HCT116 (cell line): ENCODE results near the gene EIF2B2. TPM values are rescaled to one million over a fixed set of nuclear protein-coding genes. Genes with fewer than 3 reads are reported as not detected.

Source experiments
- ATAC-seq: fragments of 200-7000 bp; cut with Tn5 transposase; 2 replicates; pipeline ENCODE4 v1.9.1; 2020; ENCODE audit warnings: mild to moderate bottlenecking, moderate library complexity
- BruUV-seq: library from RNA; stranded (reverse); fragments of 400-500 nt; replicated peaks from 2 replicates; lab custom pipeline; 2021; lab: Mats Ljungman, UMichigan
- CTCF ChIA-PET: fragments of 300-600 bp; sonication (Branson Sonifier 250); formaldehyde crosslinking; loops from one replicate; lab custom pipeline; 2021; ENCODE audit warnings: antibody characterized with exemption; lab: Charles Lee
- POLR2A ChIA-PET: fragments of 300-600, 350-600 bp; sonication (Branson Sonifier 250); formaldehyde crosslinking; loops from one replicate; lab custom pipeline; 2021; ENCODE audit warnings: antibody characterized with exemption; lab: Charles Lee
- RAD21 ChIA-PET, 2 experiments: fragments of 300-600 bp; sonication (Branson Sonifier 250); formaldehyde crosslinking; loops; one replicate each; lab custom pipeline; 2023; ENCODE audit warnings: low total read pairs in 2 of 2; ENCODE audit not compliant: uncharacterized antibody in 2 of 2, unreplicated experiment in 2 of 2, low non-redundant PET in 1 of 2; lab: Charles Lee
- DNase-seq: peaks from one replicate; pipeline ENCODE4 v3.0.0-alpha.2; 2010; ENCODE audit warnings: low read depth, low spot score
- H2AFZ ChIP-seq: fragments of 200-600 bp; shearing (Covaris generic), sonication (generic); 2 replicates; pipeline ENCODE4 v1.6.1; 2017; ENCODE audit warnings: low read depth, mixed run types, mixed read lengths, antibody characterized with exemption, low read length; ENCODE audit not compliant: poor library complexity, severe bottlenecking
- H3K27ac ChIP-seq: 2 replicates; pipeline ENCODE4 v1.5.1; 2012; ENCODE audit warnings: low read depth, low read length
- H3K27me3 ChIP-seq: fragments of 200-600 bp; sonication (generic); 2 replicates; pipeline ENCODE4 v1.6.1; 2016; ENCODE audit warnings: mixed run types, low read length, mixed read lengths; ENCODE audit not compliant: insufficient read depth
- H3K36me3 ChIP-seq, 2 experiments: fragments of 200-500 bp in 1 of 2; fragments of 200-600 bp in 1 of 2; sonication (Bioruptor generic) in 1 of 2; sonication (generic) in 1 of 2; 2 replicates each; pipeline versions ENCODE4 v1.5.1 to v1.6.1; 2014 to 2016; ENCODE audit warnings: low read length in 2 of 2, inconsistent platforms in 1 of 2, mixed read lengths in 1 of 2, mixed run types in 1 of 2; ENCODE audit not compliant: insufficient read depth in 2 of 2, control insufficient read depth in 1 of 2
- H3K4me1 ChIP-seq, 2 experiments: fragments of 200-600 bp in 1 of 2; sonication (generic) in 1 of 2; 2 replicates each; pipeline versions ENCODE4 v1.5.1 to v1.6.1; 2012 to 2017; ENCODE audit warnings: low read length in 2 of 2, inconsistent platforms in 1 of 2, mild to moderate bottlenecking in 1 of 2, mixed read lengths in 1 of 2, mixed run types in 1 of 2, moderate library complexity in 1 of 2; ENCODE audit not compliant: insufficient read depth in 2 of 2, control insufficient read depth in 1 of 2
- H3K4me2 ChIP-seq: fragments of 200-600 bp; sonication (generic); 2 replicates; pipeline ENCODE4 v1.6.1; 2017; ENCODE audit warnings: mixed run types, low read length, mixed read lengths
- H3K4me3 ChIP-seq, 2 experiments: fragments of 200-600 bp in 1 of 2; sonication (generic) in 1 of 2; replicated peaks in 1 of 2; 2 replicates each; pipeline ENCODE4 v1.5.1; 2011 to 2016; ENCODE audit warnings: low read length in 2 of 2, control low read depth in 1 of 2, low read depth in 1 of 2, mild to moderate bottlenecking in 1 of 2, mixed read lengths in 1 of 2, mixed run types in 1 of 2
- H3K79me2 ChIP-seq: fragments of 200-600 bp; sonication (generic); 2 replicates; pipeline ENCODE4 v1.6.1; 2017; ENCODE audit warnings: mild to moderate bottlenecking, mixed run types, low read length, moderate library complexity, mixed read lengths; ENCODE audit not compliant: insufficient read depth
- H3K9ac ChIP-seq: fragments of 200-600 bp; sonication (generic); 2 replicates; pipeline ENCODE4 v1.6.1; 2016; ENCODE audit warnings: low read length, mixed read lengths
- H3K9me2 ChIP-seq: fragments of 200-600 bp; sonication (generic), shearing (Covaris generic); 2 replicates; pipeline ENCODE4 v1.6.1; 2017; ENCODE audit warnings: mixed run types, mild to moderate bottlenecking, moderate library complexity; ENCODE audit not compliant: insufficient read depth
- H3K9me3 ChIP-seq, 2 experiments: fragments of 200-500 bp in 1 of 2; fragments of 200-600 bp in 1 of 2; sonication (Bioruptor generic) in 1 of 2; sonication (generic) in 1 of 2; 2 replicates each; pipeline ENCODE4 v1.6.1; 2014 to 2017; ENCODE audit warnings: low read length in 2 of 2, mixed read lengths in 2 of 2, inconsistent platforms in 1 of 2, low read depth in 1 of 2, mild to moderate bottlenecking in 1 of 2, mixed run types in 1 of 2, moderate library complexity in 1 of 2; ENCODE audit not compliant: control insufficient read depth in 1 of 2, insufficient read depth in 1 of 2
- H4K20me1 ChIP-seq: fragments of 200-600 bp; sonication (generic), shearing (Covaris generic); 2 replicates; pipeline ENCODE4 v1.6.1; 2017; ENCODE audit warnings: mixed run types, mild to moderate bottlenecking, moderate library complexity; ENCODE audit not compliant: insufficient read depth
- CBX3 ChIP-seq: IDR thresholded peaks from 2 replicates; pipeline ENCODE4 v1.6.1; 2012; ENCODE audit warnings: low read depth
- CEBPB ChIP-seq: IDR thresholded peaks from 2 replicates; pipeline ENCODE4 v1.6.1; 2012; ENCODE audit warnings: low read depth
- REST ChIP-seq: IDR thresholded peaks from 2 replicates; pipeline ENCODE4 v1.6.1; 2012; ENCODE audit warnings: low read depth
- YY1 ChIP-seq: IDR thresholded peaks from 2 replicates; pipeline ENCODE4 v1.6.1; 2011; ENCODE audit warnings: low read length, low read depth, moderate library complexity, mild to moderate bottlenecking; ENCODE audit not compliant: insufficient replicate concordance; ENCODE audit errors: extremely low read depth
- intact Hi-C: fragments of 100-400 bp; cut with micrococcal nuclease; formaldehyde crosslinking; loops from 2 replicates; pipeline ENCODE4 v1.10.0; 2022
- total RNA-seq: library from RNA; stranded (reverse); gene quantifications from one replicate; pipeline ENCODE4 v1.2.1, GENCODE V29; 2021; ENCODE audit not compliant: unreplicated experiment

EIF2B2 gene
- total RNA-seq, 1 experiment from 2014 or later = 54.8 TPM

GRCh38 chr14:75009176-75009575, 6.5 kb downstream of the EIF2B2 start:
- no TSS peak for BruUV-seq
- Histone ChIP-seq H3K4me1 (peaks cover under 1 to 13% of the 10 kb centered on the region in 2 experiments), H3K27me3 (no peaks in the 10 kb centered on the region), H3K9me2 (no peaks in the 10 kb centered on the region), H4K20me1 (no peaks in the 10 kb centered on the region), H3K36me3 (peaks cover 23 to 37% of the 10 kb centered on the region in 2 experiments; a peak in 3 of 4 replicates), H3K27ac (no peak overlapping the region)
- RAD21 ChIA-PET = interaction anchor here in 1 of 2 experiments (0.7 kb wide), 1 partner anchor 21 kb away, joined by 3 read pairs; no protein-coding TSS in a partner anchor
- no peak for TF ChIP-seq YY1
- TF ChIP-seq, all 23 proteins: peak for 0
- H3K4me3 ChIP-seq = no peak overlapping the region
- DNase-seq (no peak), ATAC-seq (no peak)
- H3K9me3 ChIP-seq = no peaks in the 10 kb centered on the region
- no peak overlapping the region for H3K4me2 ChIP-seq
- ChIA-PET POLR2A (no interaction called here), CTCF (no interaction called here)
- H3K79me2 ChIP-seq = peaks cover 6% of the 10 kb centered on the region
- no peak overlapping the region for H3K9ac ChIP-seq
- no peak overlapping the region for H2AFZ ChIP-seq
- intact Hi-C loops = no loop called here

- Histone ChIP-seq H3K27me3 (no peaks in the 10 kb centered on the region), H3K27ac (no peak overlapping the region; the same call in 1 of the 2 replicates), H4K20me1 (no peaks in the 10 kb centered on the region; the same call in 1 of the 2 replicates), H3K36me3 (peaks cover 29 to 40% of the 10 kb centered on the region in 2 experiments; a peak in 3 of 4 replicates), H3K79me2 (no peaks in the 10 kb centered on the region; the same call in 1 of the 2 replicates), H3K9me2 (no peaks in the 10 kb centered on the region), H3K4me3 (no peak overlapping the region), H3K4me1 (peaks cover 0 to 12% of the 10 kb centered on the region in 2 experiments; a peak in 2 of 4 replicates), H3K4me2 (no peak overlapping the region), H3K9me3 (no peaks in the 10 kb centered on the region)
- DNase-seq (no peak), ATAC-seq (no peak)
- intact Hi-C loops = no loop called here
- ChIA-PET POLR2A (no interaction called here), CTCF (no interaction called here)
- TF ChIP-seq YY1 (no peak), CBX3 (no peak), REST (no peak), CEBPB (no peak)
- TF ChIP-seq, all 23 proteins: peak for 0
- RAD21 ChIA-PET = no interaction called here
- H3K9ac ChIP-seq = no peak overlapping the region
- H2AFZ ChIP-seq = no peak overlapping the region
- BruUV-seq = no TSS peak
Measured at GRCh38 chr14:75010472-75011093, 7.9 kb downstream of the EIF2B2 start.
